ENCODE results near the gene SPRED2. TPM values are rescaled to one million over a fixed set of nuclear protein-coding genes. Genes with fewer than 3 reads are reported as not detected.

SPRED2 gene
- total RNA-seq, 1 donor from 2014 or later: 56.9 TPM

DNA sequence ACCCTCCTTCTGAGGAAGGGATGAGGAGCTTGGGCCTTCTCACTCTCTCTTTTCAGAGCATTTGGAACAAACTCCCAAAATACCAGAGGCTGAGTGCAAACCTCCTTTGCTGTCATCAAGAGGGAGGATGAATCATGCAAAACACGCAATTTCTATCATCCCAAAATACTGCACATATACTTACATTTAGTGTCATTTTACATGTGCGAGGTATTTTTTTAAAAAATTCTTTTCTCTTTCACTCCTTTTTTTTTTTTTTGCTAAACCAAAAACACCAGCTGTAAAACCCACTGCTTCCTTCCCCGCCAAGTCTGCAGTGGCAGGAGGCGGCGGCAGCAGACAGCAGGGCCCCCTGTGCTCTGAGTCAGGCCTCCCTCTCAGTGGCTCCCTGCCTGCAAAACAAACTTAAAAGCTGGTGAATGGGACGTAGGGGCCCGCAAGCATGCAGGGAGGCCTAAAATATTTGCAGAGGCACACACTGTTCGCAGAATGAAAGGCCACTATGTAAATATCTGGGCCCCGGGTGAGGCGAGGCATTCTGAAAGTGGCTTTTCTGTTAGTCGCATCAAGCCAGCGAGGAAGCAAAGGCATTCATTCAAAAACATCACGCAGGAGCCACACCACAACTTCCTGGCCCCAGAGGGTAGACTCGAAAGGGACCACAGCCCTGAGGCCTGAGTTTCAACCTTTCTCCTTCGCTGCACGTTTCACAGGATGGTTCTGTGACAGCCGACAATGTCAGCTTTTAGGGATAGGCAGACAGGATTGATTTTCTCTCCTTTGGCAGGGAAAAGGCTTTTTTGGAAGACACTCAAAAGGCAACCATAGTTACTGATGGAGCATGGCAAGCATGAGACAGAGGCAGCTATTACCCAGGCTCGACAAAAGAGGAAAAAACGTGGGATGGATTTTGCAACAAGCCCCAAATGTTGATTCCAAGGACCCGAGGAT lies 131.4 kb downstream of the SPRED2 start:
- ATAC-seq: peak; percentile 92
- no peaks in the 10 kb centered on the region for H3K36me3 ChIP-seq
- no peaks in the 10 kb centered on the region for H3K27me3 ChIP-seq
- no peak for TF ChIP-seq CTCF (IDR thresholded peaks at IDR 0.05)
- no peak overlapping the region for H3K4me3 ChIP-seq
- peaks cover 36% of the 10 kb centered on the region for H3K4me1 ChIP-seq
- intact Hi-C loops (cut with DNase I): no loop called here
- peak; percentile 73 for DNase-seq
- peak overlapping the region; percentile 71 for H3K27ac ChIP-seq
- H3K9me3 ChIP-seq: no peaks in the 10 kb centered on the region

DNA sequence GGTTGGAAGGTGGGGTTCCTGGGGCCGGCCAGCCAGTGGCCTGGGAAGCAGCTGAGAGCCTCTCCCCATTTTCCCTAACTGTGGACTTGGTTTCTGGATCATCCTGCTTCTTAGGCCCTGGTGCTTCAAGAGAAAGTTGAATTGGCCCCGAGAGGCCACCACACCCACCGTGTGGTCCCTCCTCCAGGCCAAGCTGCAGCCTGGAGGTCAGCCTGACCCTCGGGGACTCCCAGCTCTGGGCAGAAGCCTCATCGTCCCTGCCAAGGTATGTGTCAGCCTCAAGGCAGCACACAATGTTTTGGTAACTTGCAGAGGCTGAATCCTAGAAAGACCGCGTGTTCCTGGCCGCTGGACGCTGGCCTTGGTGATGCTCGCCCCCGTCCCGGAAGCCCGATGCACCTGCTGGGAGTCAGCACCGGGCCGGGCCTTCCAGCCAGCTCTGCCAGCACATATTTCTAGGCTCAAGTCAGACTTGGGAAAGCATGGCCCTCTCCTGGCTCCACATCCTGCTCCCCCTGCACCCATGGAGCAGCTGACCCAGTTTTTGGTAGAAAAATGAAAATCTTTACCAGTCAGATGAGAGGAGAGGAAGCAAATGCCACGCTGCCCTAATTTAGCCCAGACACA lies 132.2 kb downstream of the SPRED2 start:
- H3K27me3 ChIP-seq: no peaks in the 10 kb centered on the region
- peak overlapping the region; percentile 71 for H3K27ac ChIP-seq
- no peaks in the 10 kb centered on the region for H3K36me3 ChIP-seq
- no peak overlapping the region for H3K4me3 ChIP-seq
- peaks cover 36% of the 10 kb centered on the region for H3K4me1 ChIP-seq
- intact Hi-C loops (cut with DNase I): no loop called here
- H3K9me3 ChIP-seq: no peaks in the 10 kb centered on the region
- no peak for TF ChIP-seq CTCF (IDR thresholded peaks at IDR 0.05)
- peak; percentile 65 for ATAC-seq
- peak; percentile 71 for DNase-seq

DNA sequence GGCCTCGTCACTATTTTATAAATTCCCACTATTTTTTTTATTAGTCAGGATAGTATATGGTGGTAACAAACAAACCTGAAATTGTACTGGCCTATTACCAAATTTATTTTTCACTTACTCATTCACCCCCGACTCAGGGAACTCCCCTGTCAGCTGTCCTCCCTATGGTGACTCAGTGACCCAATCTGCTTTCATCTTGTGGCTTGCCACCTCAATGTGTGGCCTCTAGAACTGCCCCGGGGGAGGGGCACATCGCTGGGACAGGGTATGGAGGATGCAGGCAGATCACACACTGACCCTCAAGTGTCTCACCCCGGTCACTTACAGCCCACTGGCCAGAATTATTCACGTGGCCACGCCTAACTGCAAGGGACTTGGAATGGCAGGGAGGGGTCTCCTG lies 133.2 kb downstream of the SPRED2 start:
- intact Hi-C loops (cut with DNase I): no loop called here
- no peaks in the 10 kb centered on the region for H3K36me3 ChIP-seq
- no peak for TF ChIP-seq CTCF (IDR thresholded peaks at IDR 0.05)
- H3K27ac ChIP-seq: peak overlapping the region; percentile 71
- no peak overlapping the region for H3K4me3 ChIP-seq
- peaks cover 36% of the 10 kb centered on the region for H3K4me1 ChIP-seq
- no peaks in the 10 kb centered on the region for H3K9me3 ChIP-seq
- DNase-seq (no peak), ATAC-seq (no peak)
- no peaks in the 10 kb centered on the region for H3K27me3 ChIP-seq

- peaks cover 36% of the 10 kb centered on the region for H3K4me1 ChIP-seq
- H3K27me3 ChIP-seq: no peaks in the 10 kb centered on the region
- no peak overlapping the region for H3K4me3 ChIP-seq
- no peaks in the 10 kb centered on the region for H3K9me3 ChIP-seq
- DNase-seq: no peak
- no peaks in the 10 kb centered on the region for H3K36me3 ChIP-seq
- intact Hi-C loops (cut with DNase I): no loop called here
- TF ChIP-seq CTCF (IDR thresholded peaks at IDR 0.05): no peak
- no peak for ATAC-seq
- H3K27ac ChIP-seq: no peak overlapping the region
Measured at GRCh38 chr2:65298089-65298488, 134.3 kb downstream of the SPRED2 start.

GRCh38 chr2:65297544-65297943 lies 134.9 kb downstream of the SPRED2 start:
- no peak for DNase-seq
- TF ChIP-seq CTCF (IDR thresholded peaks at IDR 0.05): no peak
- Histone ChIP-seq H3K27ac (no peak overlapping the region), H3K9me3 (no peaks in the 10 kb centered on the region), H3K36me3 (no peaks in the 10 kb centered on the region), H3K4me3 (no peak overlapping the region), H3K4me1 (peaks cover 34% of the 10 kb centered on the region), H3K27me3 (no peaks in the 10 kb centered on the region)
- intact Hi-C loops (cut with DNase I): no loop called here
- ATAC-seq: no peak

Data from upper lobe of right lung (tissue), 1 donor.